ENCODE measurements around the gene SCGB1D1. TPM values are rescaled to one million over a fixed set of nuclear protein-coding genes. Genes with fewer than 3 reads are reported as not detected.

The SCGB1D1 gene
- total and polyA plus RNA-seq, 12 donors: not detected

DNA sequence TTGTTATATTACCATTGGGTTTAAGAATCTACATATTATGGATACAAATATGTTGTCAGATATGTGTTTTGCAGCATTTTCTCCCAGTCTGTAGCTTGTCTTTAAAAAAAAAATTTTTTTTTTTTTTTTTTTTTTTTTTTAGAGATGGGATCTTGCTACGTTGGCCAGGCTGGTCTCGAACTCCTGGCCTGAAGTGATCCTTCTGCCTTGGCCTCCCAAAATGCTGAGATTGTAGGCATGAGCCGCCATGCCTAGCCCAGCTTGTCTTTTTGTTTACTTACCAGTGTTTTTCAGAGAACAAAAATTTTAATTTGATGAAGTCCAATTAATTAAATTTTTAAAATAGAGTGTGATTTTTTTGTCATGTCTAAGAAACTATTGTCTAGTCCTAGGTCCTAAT is 36.4 kb upstream of the SCGB1D1 start:
- WGBS, 4 donors: 67 to 85% (median 84%) methylated on average over 3 of the region's 3 CpGs

GRCh38 chr11:62157603-62158002 is 32.4 kb upstream of the SCGB1D1 start:
- DNase-seq: peak in 1 of 7 donors; percentile 11
- WGBS, 4 donors: 40 to 67% (median 54%) methylated on average over 3 to 6 of the region's 6 CpGs
- no peak overlapping the region for H3K27ac ChIP-seq
- peaks cover 0 to 3% of the 10 kb centered on the region in 2 donors for H3K4me1 ChIP-seq (replicated peaks in 1 of 2)
- H3K27me3 ChIP-seq: no peaks in the 10 kb centered on the region
- H3K4me3 ChIP-seq: no peak overlapping the region
- intact Hi-C loops (cut with DNase I): no loop called here
- TF ChIP-seq, protein P1, sequence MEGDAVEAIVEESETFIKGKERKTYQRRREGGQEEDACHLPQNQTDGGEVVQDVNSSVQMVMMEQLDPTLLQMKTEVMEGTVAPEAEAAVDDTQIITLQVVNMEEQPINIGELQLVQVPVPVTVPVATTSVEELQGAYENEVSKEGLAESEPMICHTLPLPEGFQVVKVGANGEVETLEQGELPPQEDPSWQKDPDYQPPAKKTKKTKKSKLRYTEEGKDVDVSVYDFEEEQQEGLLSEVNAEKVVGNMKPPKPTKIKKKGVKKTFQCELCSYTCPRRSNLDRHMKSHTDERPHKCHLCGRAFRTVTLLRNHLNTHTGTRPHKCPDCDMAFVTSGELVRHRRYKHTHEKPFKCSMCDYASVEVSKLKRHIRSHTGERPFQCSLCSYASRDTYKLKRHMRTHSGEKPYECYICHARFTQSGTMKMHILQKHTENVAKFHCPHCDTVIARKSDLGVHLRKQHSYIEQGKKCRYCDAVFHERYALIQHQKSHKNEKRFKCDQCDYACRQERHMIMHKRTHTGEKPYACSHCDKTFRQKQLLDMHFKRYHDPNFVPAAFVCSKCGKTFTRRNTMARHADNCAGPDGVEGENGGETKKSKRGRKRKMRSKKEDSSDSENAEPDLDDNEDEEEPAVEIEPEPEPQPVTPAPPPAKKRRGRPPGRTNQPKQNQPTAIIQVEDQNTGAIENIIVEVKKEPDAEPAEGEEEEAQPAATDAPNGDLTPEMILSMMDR (IDR thresholded peaks at IDR 0.05): no peak
- TF ChIP-seq POLR2A (IDR thresholded peaks at IDR 0.05): no peak
- H3K36me3 ChIP-seq (replicated peaks in 1 of 2): no peaks in the 10 kb centered on the region
- H3K9me3 ChIP-seq (replicated peaks in 1 of 3): no peaks in the 10 kb centered on the region

More for the DNA sequence above, 36.4 kb upstream of the SCGB1D1 start:
- intact Hi-C loops (cut with DNase I): no loop called here
- Histone ChIP-seq H3K27me3 (no peaks in the 10 kb centered on the region), H3K9me3 (replicated peaks in 1 of 3) (no peaks in the 10 kb centered on the region), H3K27ac (no peak overlapping the region), H3K36me3 (replicated peaks in 1 of 2) (peaks cover 0 to 22% of the 10 kb centered on the region in 2 donors), H3K4me1 (replicated peaks in 1 of 2) (peaks cover 0 to 3% of the 10 kb centered on the region in 2 donors), H3K4me3 (no peak overlapping the region)
- DNase-seq: no peak
- no peak for TF ChIP-seq POLR2A (IDR thresholded peaks at IDR 0.05)
- TF ChIP-seq, protein P1 (IDR thresholded peaks at IDR 0.05): no peak

GRCh38 chr11:62166371-62166770 is 23.6 kb upstream of the SCGB1D1 start:
- Histone ChIP-seq H3K36me3 (replicated peaks in 1 of 2) (no peaks in the 10 kb centered on the region), H3K27ac (no peak overlapping the region), H3K4me1 (replicated peaks in 1 of 2) (peaks cover 0 to 5% of the 10 kb centered on the region in 2 donors), H3K9me3 (replicated peaks in 1 of 3) (no peaks in the 10 kb centered on the region), H3K4me3 (no peak overlapping the region), H3K27me3 (no peaks in the 10 kb centered on the region)
- 77 to 84% (median 79%) methylated on average over 10 of the region's 10 CpGs for WGBS, 4 donors
- TF ChIP-seq POLR2A (IDR thresholded peaks at IDR 0.05): no peak
- TF ChIP-seq, protein P1 (IDR thresholded peaks at IDR 0.05): no peak
- intact Hi-C loops (cut with DNase I): no loop called here
- no peak for DNase-seq

GRCh38 chr11:62169448-62169847 is 20.6 kb upstream of the SCGB1D1 start:
- intact Hi-C loops (cut with DNase I): no loop called here
- peak in 6 of 7 donors; percentile 35 to 66 (median 46) for DNase-seq
- no peaks in the 10 kb centered on the region for H3K36me3 ChIP-seq (replicated peaks in 1 of 2)
- H3K27me3 ChIP-seq: no peaks in the 10 kb centered on the region
- no peak overlapping the region for H3K27ac ChIP-seq
- no peak overlapping the region for H3K4me3 ChIP-seq
- 60 to 72% (median 65%) methylated on average over 7 to 10 of the region's 10 CpGs for WGBS, 4 donors
- no peaks in the 10 kb centered on the region for H3K9me3 ChIP-seq (replicated peaks in 1 of 3)
- H3K4me1 ChIP-seq (replicated peaks in 1 of 2): peaks cover 0 to 5% of the 10 kb centered on the region in 2 donors
- TF ChIP-seq POLR2A (IDR thresholded peaks at IDR 0.05): no peak
- TF ChIP-seq, protein P1 (IDR thresholded peaks at IDR 0.05): no peak

Data from adrenal gland (tissue), 12 donors.